DMS114 treated with DMSO at 0.1 percent for 48 hours (cell line): ENCODE results near the gene PAX9.

Experiments
- DNase-seq: peaks from one replicate; lab custom pipeline; 2025; ENCODE audit not compliant: unreplicated experiment; lab: John Stamatoyannopoulos, UW

PAX9 gene

DNA sequence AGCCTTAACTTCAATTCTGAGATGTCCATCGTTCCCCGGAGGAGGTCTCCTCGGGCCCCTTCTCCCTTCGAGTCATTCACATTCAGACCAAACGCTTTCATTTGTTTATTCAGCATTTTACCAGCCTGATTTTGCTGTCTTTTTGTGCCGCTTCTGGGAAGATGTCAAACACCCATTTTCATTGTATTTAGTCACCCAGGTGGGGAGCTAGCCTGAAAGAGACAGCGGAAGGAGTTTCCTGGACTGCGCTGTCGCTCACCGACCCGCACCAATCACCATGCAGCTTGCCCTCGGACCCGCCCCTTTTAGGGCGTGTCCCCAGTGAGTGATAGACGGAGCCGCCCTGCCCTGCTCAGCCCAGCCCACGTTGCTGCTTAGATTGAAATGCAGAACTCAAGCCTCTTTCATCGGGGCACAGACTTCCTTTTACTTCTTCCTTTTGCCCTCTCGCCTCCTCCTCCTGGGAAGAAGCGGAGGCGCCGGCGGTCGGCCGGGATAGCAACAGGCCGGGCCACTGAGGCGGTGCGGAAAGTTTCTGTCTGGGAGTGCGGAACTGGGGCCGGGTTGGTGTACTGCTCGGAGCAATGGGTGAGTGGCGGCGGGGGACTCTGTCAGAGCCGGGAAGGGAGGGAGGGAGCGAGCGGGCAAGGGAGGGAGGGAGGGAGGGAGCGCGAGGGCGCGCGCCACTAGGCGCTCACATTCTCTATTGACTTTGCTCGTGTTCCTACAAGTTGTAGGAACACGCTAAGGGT, at the start of gene PAX9:
Gene PAX9 (plus strand): TSS at position 355 of the 752 bp plus-strand sequence. CDS start 230 bp downstream, at position 585.
- DNase-seq = peak; percentile 69

DNA sequence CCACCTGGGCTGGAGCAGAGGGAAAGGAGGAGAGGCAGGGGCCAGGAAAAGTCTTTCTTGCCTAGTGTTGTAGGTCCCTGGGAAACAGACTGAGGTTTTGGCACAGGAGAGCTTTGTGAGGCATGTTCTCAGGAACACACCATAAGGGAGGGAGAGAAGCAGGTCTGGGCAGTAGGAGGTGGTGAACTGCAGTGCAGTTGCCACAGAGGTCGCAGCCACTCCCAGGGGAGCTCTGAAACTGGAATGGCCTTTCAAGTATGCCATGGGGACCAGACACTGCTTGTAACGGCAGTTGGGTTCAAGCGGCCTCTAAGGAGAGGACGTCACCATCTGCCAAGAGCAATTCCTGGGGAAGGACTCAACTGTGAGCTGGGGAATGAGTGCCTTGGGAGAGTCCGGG, 43.8 kb upstream of the PAX9 start:
- DNase-seq = no peak

DNA sequence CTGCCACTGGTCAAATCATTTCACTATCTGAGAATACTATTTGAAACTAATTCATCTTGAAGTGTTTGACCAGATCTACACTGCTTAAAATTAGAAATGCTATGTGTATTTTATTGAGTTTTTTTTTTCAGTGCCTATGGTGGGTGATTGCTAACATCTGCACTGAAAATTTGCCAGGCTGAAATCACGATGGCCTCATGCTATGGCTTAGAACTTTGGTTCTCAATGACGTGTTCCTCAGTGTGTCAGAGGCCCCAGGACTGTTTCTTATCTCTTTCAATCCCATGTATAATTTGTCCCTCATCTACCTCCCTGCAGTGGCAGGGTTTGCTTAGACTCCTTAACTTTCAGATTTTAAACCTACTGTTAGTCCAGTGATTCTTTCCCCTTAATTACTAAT, 43.0 kb upstream of the PAX9 start:
- DNase-seq = no peak

DNA sequence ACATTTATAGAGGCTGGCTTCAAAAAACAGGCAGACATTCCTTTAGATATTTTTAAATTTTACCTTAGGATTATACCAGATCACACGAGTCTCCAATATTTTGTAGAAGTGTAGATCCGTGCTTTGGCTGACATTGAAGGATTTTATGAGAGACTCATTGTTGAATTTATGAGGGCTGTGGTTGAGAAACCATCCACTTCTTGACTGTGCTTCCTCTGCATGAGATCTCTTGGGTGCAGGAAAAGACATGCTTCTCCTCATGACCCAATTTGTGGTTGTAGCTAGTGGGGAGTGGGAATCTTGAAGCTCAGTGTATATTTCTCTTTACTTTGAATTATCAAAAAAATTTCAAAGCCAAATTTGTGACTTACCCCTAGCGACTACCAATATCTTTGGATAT, 42.5 kb upstream of the PAX9 start:
- DNase-seq = no peak

DNA sequence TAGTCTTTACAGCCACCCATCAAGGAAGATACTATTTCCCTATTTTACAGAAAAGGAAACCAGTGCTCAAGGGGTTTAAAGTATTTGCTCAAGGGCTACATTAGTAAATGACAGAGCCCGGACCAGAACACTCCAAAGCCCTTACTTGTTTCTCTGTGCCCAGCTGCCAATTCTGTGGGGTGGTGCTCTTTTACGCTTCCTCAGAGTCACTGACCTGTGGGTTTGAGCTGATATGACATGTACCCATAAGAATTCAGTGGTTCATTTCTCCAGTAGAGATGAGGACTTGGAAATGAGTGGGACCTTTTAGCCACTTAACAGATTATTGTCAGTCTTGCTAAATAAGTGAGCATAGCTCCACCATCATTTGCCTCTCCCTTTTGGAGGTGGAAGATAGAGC, 41.8 kb upstream of the PAX9 start:
- DNase-seq = no peak

DNA sequence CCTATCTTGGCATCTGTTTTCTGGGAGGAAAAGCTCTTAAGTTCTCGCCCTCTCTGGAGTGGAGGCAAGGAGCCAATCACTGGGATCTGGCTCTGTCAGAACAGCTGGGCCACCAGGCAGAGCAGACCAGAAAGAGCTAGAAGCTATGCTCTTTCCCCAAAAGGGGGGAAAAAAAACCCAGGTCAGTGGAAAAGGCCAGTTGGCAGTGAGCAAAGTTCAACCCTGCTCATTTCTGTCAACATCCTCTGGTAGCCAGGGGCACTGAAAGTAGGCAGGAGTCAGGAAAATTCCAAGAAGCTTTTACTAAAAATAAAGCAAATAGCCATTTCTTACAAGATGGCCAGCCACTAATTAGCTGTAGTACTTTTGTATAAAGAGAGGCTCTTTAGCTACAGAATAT, 36.6 kb upstream of the PAX9 start:
- no peak for DNase-seq

DNA sequence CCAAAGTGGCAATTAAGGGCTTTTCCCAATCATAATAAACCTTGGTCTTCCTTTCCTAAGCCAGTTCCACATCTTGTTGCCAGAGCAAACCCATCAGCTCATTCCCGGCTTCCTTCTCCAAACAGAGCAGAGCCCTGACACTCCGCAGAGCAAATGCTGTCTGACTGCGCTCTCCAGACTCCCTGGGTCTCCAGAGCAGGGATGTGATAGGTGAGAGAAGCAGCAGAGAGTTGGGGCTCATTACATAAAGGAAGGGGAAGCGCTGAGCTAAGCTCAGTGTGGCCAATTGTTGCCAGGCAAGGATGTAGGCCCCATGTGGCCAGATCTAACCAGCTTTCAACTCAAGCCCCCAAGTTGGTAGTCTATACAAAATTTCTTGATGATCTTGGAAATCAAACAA, 36.2 kb upstream of the PAX9 start:
- DNase-seq = no peak

DNA sequence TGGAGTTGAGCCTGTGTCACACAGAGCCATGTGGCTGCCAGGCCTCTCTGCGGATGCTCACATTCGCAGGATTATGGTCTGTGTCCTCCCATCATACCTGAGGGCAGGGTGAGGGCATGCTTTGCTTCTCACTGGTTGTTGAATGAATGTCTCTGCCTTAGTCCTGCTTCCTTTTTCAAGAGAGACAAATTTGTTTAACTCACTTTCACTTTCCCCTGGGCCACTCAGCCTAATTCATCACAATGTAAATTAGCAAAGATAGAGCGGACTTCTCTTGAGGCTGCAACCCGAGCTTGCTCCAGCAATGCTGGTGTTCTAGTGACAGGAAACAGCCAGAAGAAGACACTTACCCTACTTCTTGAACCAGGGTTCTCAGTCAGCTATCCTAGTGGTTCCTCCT, 35.5 kb upstream of the PAX9 start:
- DNase-seq = no peak

DNA sequence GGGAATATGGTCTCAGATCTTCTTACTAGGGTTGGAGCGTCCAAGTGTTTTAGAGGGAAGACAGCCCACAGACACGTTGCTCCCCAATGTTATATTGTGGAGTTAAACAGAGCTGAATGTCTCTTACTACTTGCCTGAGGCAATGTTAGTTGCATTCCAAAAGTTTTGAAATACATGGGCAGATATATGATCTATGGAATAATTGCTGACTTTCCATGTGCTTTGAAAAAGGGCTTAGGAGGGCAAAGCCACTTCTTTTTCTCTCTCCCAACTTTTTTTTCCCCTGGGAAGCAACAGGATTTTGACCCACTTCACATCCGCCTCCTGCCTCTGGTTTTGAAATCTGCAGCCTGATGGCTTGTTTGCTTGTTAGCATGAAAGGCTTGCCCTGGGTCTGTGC, 33.7 kb upstream of the PAX9 start:
- DNase-seq = no peak

DNA sequence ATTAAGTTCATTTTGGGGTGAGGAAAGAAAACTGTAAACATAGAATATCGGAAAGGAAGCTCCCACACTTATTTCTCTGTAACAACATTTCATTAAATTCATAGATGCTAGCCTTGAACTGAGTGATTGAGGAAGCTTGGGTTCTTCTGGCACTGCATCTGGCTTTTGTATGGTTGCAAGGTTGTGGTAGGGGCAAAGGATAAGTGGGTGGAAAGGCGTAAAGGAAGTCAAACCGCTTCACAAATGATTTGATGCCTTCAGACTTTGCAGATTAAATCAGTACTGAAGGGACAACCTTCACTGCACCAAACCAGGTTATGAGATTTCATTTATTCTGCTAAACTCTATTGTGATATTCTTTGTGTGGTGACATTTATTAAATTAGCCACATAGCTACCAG, 28.1 kb upstream of the PAX9 start:
- no peak for DNase-seq

DNA sequence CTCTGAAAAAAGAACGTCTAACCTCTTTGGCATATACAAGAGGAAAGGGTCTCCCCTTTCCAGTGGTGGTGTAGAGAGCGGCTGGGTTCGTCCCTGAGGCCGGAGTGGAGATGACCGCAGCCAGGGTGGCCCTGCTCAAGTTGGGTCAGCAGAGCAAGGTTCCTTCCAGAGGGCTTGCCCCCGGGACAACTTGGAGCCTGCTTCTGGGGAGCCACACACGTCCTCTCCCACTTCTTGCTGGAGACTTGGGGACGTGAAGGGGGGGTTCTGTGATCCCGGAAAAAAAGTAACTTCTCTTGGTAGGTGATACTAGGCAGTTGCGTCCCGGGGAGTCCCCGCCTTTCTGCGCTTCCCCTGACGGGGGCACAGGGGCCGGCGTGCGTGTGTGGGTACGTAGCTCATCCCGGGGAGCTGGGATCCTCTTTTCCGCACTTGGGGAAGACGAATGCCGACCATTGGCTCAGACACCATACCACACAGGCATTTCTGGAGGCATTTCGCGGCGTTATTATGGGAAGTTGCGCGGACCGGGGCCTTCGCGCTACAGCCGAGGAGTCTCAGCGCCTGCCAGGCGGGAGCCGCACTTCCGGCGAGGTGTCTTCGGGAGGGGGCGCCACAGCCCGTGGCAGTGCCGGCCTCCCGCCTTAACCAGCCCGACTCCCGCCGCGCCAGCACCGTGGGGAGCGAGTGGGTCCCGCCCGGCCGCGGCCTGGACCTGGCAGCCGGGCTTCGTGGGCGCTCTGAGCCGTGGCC, 14.8 kb upstream of the PAX9 start:
- no peak for DNase-seq

DNA sequence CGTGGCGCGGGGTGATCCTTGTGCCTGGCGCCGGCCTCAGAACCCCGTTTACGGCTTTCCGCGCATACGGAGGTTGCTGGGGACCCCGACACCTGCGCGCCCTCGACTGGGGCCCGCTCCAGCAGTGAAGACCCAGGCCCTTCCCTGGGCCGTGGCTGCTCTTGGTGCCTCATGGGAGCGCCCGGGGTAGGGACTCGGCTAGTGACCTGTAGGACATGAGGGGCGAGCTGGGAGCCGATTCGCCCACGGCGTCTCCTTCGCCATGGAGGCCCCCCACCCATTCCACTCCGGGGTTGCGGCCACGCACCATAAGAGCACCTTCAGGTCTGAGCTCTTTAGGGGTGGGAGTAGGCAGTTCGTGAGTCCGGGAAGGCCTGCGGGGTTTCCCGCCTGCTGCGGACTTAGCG, 14.2 kb upstream of the PAX9 start:
- no peak for DNase-seq

DNA sequence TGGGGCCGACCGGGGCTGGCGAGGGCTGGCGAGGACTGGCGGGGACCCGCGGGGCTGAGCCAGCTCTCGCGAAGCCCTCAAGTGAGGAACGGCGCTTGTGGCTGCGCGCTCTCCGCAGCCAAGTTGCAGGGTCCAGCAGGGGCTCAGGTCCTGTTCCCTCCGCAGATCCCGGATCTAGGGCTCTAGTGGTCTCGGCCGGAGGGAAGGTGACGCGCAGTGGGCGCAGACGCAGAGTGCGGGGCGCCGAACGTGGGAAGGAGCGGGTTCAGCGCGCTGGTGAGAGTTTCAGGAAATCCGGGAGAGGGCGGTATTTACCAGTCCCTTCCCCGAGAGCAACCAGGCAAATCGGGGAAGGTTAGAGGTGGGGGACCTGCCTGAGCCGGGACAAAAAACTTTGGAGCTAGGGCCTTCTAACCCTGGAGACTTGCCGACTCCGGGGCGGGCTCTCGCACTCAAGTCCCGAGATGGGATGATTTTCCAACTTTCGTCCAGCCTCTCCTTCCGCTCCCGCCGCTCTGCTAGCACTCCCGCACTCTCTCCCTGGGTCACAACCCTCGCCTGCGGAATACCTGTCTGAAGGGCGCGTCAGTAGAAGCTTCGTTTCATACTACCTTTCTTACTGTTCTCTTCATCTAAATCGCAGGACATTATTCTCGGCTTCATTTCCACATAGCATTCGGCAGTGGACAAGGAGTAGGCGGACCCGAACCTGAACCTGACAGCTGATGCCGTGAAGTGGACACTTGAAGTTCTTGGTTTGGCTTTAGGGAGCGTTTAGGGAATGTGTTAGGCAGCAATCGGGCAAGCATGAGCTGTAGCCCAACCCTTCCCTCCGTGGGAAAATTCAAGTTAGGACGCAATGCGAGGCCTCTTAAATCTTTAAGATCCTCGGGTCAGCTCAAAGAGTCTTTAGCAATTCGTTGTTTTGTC, 13.6 kb upstream of the PAX9 start:
- DNase-seq = peak; percentile 55

DNA sequence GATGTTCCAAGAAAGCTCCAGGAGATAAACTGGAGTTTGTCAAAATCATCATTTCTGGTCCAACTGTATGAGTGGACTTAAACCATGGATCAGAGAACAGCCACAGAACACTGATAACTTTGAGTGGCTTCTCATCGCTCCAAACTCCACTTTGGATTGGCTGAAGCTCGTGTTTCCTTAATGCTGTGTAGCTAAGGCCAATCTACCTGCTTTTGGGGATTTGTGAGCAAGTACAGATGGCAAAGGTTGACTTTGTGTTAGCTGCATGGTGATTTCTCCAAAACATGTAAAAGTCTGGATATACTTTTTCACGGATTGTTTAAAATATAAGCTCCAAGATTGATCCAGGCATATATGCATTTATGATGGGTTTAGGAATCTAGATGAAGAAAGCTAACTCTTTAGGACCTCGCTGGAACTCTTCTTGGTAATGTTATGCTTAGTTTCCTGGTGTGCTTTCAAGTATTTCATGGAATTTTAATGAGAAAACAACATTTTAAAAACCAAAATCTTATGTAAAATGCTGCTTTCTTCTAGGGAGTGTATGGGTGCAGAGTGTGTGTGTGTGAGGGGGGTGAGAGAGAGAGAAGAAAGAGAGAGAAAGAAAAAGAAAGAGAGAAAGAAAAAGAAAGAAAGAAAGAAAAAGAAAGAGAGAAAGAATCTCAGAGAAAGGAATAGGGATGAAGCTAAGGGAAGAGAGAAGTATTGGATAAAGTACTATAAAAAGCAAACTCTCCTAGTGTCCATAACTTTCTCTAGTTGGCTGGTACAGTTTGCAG, 11.6 kb upstream of the PAX9 start:
- DNase-seq = no peak

DNA sequence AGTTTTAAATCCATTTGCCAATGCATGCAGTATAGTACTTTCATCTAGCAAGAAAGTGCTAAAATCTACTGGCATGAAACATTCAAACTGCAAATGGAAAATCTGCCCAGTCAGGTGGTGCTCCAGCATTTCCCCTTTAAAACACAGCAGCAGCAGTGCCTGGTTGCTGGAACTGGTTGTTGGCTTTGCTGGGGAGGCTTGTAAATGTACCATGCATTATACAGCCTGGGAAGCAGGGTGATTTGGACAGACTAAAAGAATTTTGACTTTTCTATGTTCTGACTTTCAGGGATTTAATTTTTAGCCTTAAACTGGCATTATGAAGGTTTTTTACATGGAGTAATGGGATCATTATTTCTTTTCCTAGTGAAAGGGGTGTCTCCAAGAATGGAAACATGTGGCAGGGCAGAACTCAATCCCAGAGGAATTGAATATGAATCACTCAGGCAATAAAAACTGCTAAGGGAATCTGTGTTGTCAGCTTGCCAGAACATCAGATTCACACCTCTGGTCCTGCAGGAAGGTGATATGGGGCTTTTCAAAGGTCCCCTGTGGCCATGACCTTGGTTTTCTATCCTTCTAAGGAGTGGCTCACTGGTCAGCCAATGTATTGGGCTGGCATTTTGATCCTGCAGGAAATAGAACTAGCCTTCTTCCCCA, 9.0 kb upstream of the PAX9 start:
- DNase-seq = no peak

DNA sequence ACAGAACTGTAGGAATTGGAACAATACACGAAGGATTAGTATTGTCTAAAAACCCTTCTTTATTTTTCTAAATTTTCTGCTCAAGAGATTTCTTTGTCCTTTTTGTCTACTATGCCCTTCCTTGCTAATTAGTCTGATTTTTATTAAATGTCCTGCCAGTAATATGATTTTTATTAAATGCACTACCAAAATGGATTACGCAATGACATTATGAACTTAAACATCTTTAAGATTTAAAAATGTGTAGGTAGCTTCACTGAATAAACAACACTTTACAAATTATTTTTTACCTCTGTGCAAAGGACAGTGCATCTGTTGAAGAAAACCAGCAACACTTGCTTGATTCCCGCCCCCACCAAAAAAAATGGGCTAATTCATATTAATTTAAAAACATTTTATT, 8.2 kb upstream of the PAX9 start:
- DNase-seq = no peak

DNA sequence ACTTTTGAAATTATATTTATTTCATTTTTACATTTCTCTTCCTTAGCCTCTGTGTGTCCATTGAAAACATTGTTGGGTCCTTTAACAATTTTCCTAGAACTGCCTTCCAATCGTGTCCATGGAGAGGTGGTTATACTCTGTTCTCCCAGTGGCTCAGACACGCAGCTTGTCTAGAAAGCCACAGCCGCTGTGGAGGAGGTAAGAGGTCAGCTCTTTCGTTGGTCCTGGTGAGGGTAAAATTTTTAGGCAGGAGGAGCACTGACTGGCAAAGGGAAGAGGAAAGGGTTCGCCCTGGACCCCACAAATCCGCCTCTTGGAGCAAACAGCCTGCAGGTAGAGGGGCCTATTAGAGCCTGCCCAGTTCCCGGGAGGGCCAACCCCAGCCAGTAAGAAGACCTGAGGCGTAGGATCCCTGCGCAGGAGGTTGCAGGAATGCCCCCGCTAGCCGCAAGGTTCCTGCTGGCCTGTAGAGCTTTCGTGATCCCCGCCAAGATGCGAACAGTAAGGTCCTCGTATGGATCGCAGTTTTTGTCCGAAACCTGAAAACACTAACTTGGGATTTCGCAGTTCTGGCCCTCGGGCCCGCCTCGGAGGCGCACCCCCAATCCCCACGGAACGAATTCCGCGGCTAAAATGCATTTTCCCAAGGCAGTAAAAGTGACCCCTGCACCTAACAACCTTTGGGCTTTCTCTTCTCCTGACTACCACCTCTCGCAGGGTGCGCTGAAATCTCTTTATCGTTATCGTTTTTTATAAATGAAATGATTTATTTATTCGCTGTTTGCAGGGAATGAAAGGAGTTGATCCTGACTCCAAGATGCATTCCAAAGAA, 7.5 kb upstream of the PAX9 start:
- no peak for DNase-seq

DNA sequence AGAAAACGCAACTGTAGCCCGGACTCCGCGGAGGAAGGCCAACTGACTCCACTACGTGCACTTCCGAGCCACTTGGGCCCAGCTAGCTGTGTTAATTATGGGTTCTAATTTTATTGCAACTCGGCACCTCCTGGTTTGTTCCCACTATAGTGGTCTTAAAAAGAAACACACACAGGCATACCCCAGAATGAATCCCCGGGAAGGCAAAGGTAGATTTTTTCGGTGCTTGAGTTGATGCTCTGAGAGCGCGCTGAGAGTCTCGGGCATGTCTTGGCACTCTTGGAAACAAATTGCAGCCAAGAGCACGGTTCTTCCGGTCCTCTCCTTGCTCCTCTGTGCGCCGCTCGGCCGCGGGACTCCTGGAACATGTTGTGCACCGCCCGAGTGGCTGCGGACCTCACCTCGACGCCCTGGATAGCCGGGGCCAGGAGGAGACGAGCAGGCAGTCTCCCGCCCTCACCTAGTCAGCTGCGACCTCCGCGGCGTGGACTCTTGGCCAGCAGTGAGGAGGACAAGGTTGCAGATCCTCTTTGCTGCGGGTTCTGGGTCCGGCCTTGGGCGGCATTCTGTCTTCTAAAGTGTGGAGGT, 6.8 kb upstream of the PAX9 start:
- no peak for DNase-seq

DNA sequence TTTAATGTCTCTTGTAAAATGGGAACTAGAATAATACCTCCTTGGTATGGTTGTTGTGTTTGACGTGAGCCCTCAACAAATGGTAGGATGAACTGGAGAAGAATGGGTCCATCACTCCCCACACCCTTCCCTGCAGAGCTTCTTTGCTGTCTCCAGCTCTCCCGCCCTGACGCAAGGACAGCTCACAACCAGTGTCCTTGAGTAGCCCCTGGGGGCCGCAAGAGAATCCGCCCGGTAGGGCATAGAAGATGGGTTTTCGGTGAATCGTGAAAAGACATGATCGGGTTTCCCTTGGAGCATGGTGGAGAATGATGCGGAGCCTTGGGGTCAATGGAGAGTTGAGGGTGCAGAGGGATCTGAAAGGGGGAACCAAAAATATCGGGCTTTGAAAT, 6.1 kb upstream of the PAX9 start:
- DNase-seq = no peak
